ENCODE data around the gene OR8D4. TPM values are rescaled to one million over a fixed set of nuclear protein-coding genes. Genes with fewer than 3 reads are reported as not detected.

The OR8D4 gene
- total and polyA plus RNA-seq, 10 of the 15 experiments (the other 5 are each of a cell fraction or from before 2014, with no cell fraction given) = not detected

DNA sequence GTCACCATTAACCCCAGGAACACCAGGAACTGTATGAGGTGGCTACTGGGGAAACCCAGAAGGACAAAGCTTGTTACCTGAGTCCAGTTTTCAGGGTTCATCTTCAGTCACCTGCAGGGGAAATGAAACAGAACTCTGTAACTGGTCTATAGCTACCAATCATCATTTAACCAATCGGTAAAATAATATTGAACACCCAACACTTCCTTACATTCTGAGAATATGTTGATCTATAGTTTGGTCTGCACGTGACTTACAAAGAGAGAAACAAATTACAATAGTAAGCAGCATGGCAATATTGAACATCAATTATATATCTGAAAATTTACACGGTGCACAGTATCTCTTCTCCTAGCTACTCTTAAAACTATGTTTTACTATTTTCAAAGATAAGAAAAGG is 41.8 kb downstream of the OR8D4 start, which contains the start of gene OR6T1:
OR6T1 (minus strand) TSS at position 101 of the 400 bp plus-strand sequence; CDS start at position 101, 0 bp downstream.
- H3K4me1 ChIP-seq (ENCODE audit: control insufficient read depth, insufficient read depth, low read length) = no peaks in the 10 kb centered on the region
- WGBS (ENCODE audit: insufficient coverage, insufficient replicate concordance, low lambda C conversion rate, missing lambda C conversion rate) = 57% methylated on average over 3 of the region's 3 CpGs
- ChIA-PET POLR2A (no interaction called here), CTCF (interaction anchor here (0.7 kb wide), 1 partner anchor 15 kb away, joined by 3 read pairs; no protein-coding TSS in a partner anchor), SMC1A (ENCODE audit: uncharacterized antibody, unreplicated experiment) (no interaction called here), RAD21 (ENCODE audit: unreplicated experiment) (no interaction called here)
- no peak for ATAC-seq
- H3K9me3 ChIP-seq (replicated peaks; ENCODE audit: control insufficient read depth, insufficient read depth, low read length) = no peaks in the 10 kb centered on the region
- no peak within 1 kb of the TSS for H3K4me3 ChIP-seq
- TF ChIP-seq, protein P1, sequence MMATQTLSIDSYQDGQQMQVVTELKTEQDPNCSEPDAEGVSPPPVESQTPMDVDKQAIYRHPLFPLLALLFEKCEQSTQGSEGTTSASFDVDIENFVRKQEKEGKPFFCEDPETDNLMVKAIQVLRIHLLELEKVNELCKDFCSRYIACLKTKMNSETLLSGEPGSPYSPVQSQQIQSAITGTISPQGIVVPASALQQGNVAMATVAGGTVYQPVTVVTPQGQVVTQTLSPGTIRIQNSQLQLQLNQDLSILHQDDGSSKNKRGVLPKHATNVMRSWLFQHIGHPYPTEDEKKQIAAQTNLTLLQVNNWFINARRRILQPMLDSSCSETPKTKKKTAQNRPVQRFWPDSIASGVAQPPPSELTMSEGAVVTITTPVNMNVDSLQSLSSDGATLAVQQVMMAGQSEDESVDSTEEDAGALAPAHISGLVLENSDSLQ (IDR thresholded peaks at IDR 0.05) = no peak
- TF ChIP-seq POLR2AphosphoS2 (IDR thresholded peaks at IDR 0.05; ENCODE audit: low read depth, low read length) = no peak
- TF ChIP-seq CHD4 (IDR thresholded peaks at IDR 0.05) = no peak
- TF ChIP-seq YBX1 (IDR thresholded peaks at IDR 0.05) = no peak
- no peak for TF ChIP-seq NR2C2 (IDR thresholded peaks at IDR 0.05; ENCODE audit: borderline replicate concordance, control insufficient read depth, insufficient read length, low read depth)
- no peak for TF ChIP-seq JUNB (IDR thresholded peaks at IDR 0.05)
- no peak for TF ChIP-seq FOXK2 (IDR thresholded peaks at IDR 0.05)
- no peak for TF ChIP-seq ZNF384 (IDR thresholded peaks at IDR 0.05; ENCODE audit: borderline replicate concordance, low read depth, low read length)
- TF ChIP-seq NFYB (IDR thresholded peaks at IDR 0.05; ENCODE audit: insufficient read depth, low read depth, low read length) = no peak
- TF ChIP-seq CHD2 (IDR thresholded peaks at IDR 0.05; ENCODE audit: borderline replicate concordance, low read depth, low read length) = no peak
- no peak for TF ChIP-seq RAD21 (IDR thresholded peaks at IDR 0.05; ENCODE audit: insufficient read depth, low read depth, low read length)
- no peak for TF ChIP-seq SKIL (IDR thresholded peaks at IDR 0.05; ENCODE audit: low read depth, poor library complexity, severe bottlenecking)
- TF ChIP-seq, protein P2, sequence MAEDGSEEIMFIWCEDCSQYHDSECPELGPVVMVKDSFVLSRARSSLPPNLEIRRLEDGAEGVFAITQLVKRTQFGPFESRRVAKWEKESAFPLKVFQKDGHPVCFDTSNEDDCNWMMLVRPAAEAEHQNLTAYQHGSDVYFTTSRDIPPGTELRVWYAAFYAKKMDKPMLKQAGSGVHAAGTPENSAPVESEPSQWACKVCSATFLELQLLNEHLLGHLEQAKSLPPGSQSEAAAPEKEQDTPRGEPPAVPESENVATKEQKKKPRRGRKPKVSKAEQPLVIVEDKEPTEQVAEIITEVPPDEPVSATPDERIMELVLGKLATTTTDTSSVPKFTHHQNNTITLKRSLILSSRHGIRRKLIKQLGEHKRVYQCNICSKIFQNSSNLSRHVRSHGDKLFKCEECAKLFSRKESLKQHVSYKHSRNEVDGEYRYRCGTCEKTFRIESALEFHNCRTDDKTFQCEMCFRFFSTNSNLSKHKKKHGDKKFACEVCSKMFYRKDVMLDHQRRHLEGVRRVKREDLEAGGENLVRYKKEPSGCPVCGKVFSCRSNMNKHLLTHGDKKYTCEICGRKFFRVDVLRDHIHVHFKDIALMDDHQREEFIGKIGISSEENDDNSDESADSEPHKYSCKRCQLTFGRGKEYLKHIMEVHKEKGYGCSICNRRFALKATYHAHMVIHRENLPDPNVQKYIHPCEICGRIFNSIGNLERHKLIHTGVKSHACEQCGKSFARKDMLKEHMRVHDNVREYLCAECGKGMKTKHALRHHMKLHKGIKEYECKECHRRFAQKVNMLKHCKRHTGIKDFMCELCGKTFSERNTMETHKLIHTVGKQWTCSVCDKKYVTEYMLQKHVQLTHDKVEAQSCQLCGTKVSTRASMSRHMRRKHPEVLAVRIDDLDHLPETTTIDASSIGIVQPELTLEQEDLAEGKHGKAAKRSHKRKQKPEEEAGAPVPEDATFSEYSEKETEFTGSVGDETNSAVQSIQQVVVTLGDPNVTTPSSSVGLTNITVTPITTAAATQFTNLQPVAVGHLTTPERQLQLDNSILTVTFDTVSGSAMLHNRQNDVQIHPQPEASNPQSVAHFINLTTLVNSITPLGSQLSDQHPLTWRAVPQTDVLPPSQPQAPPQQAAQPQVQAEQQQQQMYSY (CRISPR knock-in tag; IDR thresholded peaks at IDR 0.05) = no peak
- TF ChIP-seq, protein P3, sequence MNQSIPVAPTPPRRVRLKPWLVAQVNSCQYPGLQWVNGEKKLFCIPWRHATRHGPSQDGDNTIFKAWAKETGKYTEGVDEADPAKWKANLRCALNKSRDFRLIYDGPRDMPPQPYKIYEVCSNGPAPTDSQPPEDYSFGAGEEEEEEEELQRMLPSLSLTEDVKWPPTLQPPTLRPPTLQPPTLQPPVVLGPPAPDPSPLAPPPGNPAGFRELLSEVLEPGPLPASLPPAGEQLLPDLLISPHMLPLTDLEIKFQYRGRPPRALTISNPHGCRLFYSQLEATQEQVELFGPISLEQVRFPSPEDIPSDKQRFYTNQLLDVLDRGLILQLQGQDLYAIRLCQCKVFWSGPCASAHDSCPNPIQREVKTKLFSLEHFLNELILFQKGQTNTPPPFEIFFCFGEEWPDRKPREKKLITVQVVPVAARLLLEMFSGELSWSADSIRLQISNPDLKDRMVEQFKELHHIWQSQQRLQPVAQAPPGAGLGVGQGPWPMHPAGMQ (IDR thresholded peaks at IDR 0.05; ENCODE audit: borderline replicate concordance) = no peak
- no peak for TF ChIP-seq EGR1 (IDR thresholded peaks at IDR 0.05; ENCODE audit: borderline replicate concordance in 1 of 2, low read depth in 2 of 2, low read length in 2 of 2)
- no peak for TF ChIP-seq EED (IDR thresholded peaks at IDR 0.05; ENCODE audit: low read depth)
- no peak for TF ChIP-seq NR2C1 (IDR thresholded peaks at IDR 0.05)
- no peak for TF ChIP-seq ZNF274 (IDR thresholded peaks at IDR 0.05; ENCODE audit: insufficient read depth, insufficient read length)
- no peaks in the 10 kb centered on the region for H4K20me1 ChIP-seq (ENCODE audit: control insufficient read depth, insufficient read depth)
- no peak within 1 kb of the TSS for H3K9ac ChIP-seq (ENCODE audit: control insufficient read depth, insufficient read depth, low read length)
- no TSS peak for BruUV-seq (replicated peaks)
- H3K79me2 ChIP-seq (ENCODE audit: control insufficient read depth, insufficient read depth, low read length) = no peaks in the 10 kb centered on the region
- H3K27me3 ChIP-seq (replicated peaks in 1 of 2; ENCODE audit: control insufficient read depth in 2 of 2, insufficient read depth in 2 of 2, low read length in 1 of 2) = no peaks in the 10 kb centered on the region; a peak in 1 of 4 replicates
- no peak within 1 kb of the TSS for H3K4me2 ChIP-seq (ENCODE audit: control insufficient read depth, insufficient read depth)
- no peak within 1 kb of the TSS for H3K27ac ChIP-seq (ENCODE audit: control insufficient read depth, insufficient read depth)
- no peak for FAIRE-seq
- H2AFZ ChIP-seq (ENCODE audit: control insufficient read depth, low read depth, low read length) = no peak within 1 kb of the TSS
- intact Hi-C loops (cut with micrococcal nuclease; ENCODE audit: unreplicated experiment) (no loop called here), in situ Hi-C loops (cut with MboI) (no loop called here)
- DNase-seq (ENCODE audit: low read depth, low spot score) = no peak
- no peaks in the 10 kb centered on the region for H3K36me3 ChIP-seq (ENCODE audit: control insufficient read depth in 2 of 2, insufficient read depth in 2 of 2, low read length in 1 of 2)

Measured in GM12878 (cell line).